Dendritic cell treated with granulocyte-macrophage colony-stimulating factor and Interleukin-4, amounts not matched to agents 40 ng/mL and 50 ng/mL, for 4 days (primary cell): Measurements from ENCODE around the gene TCP11X2.
"Not testable (repeated sequence)": the region's sequence is repeated elsewhere in the genome, so short reads cannot be mapped to it uniquely, and the experiment has no call there.

Experiments used
- H3K27ac Mint-ChIP-seq: one replicate; pipeline ENCODE4 v1.8.0; 2022; ENCODE audit warnings: mild to moderate bottlenecking, mixed read lengths
- H3K27me3 Mint-ChIP-seq: one replicate; pipeline ENCODE4 v1.8.0; 2022; ENCODE audit warnings: mild to moderate bottlenecking, mixed read lengths
- H3K36me3 Mint-ChIP-seq: one replicate; pipeline ENCODE4 v1.8.0; 2022; ENCODE audit warnings: low read depth, mixed read lengths
- H3K4me1 Mint-ChIP-seq: one replicate; pipeline ENCODE4 v1.8.0; 2022; ENCODE audit warnings: low read depth, mixed read lengths
- H3K4me3 Mint-ChIP-seq: one replicate; pipeline ENCODE4 v1.8.0; 2022; ENCODE audit warnings: mild to moderate bottlenecking, moderate library complexity, mixed read lengths
- H3K9me3 Mint-ChIP-seq: one replicate; pipeline ENCODE4 v1.8.0; 2022; ENCODE audit warnings: mixed read lengths
- intact Hi-C: fragments of 100-400 bp; cut with micrococcal nuclease; formaldehyde crosslinking; loops from one replicate; pipeline ENCODE4 v1.15.0; 2022

Gene TCP11X2

GRCh38 chrX:102471762-102472220 lies at the start of gene TCP11X2:
TSS of gene TCP11X2 (minus strand) at chrX:102471812.
- intact Hi-C loops, H3K27ac Mint-ChIP-seq, H3K36me3 Mint-ChIP-seq, H3K4me3 Mint-ChIP-seq, H3K9me3 Mint-ChIP-seq, H3K4me1 Mint-ChIP-seq, H3K27me3 Mint-ChIP-seq: not testable (repeated sequence)

GRCh38 chrX:102517326-102517725 lies 45.7 kb upstream of the TCP11X2 start:
- intact Hi-C loops = loop anchor here (10.0 kb wide), 1 partner anchor 347 kb away; no protein-coding TSS in a partner anchor

GRCh38 chrX:102515975-102516941 lies 44.6 kb upstream of the TCP11X2 start, which contains the start of gene TMSB15A:
TSS of gene TMSB15A (minus strand) at chrX:102516739.
- intact Hi-C loops = loop anchor here (10.0 kb wide), 1 partner anchor 349 kb away; no protein-coding TSS in a partner anchor
- Mint-ChIP-seq H3K36me3 (no peaks in the 10 kb centered on the region), H3K4me3 (peak within 1 kb of the TSS; percentile 75)

More at GRCh38 chrX:102517326-102517725, 45.7 kb upstream of the TCP11X2 start:
- Mint-ChIP-seq H3K9me3 (no peaks in the 10 kb centered on the region), H3K36me3 (no peaks in the 10 kb centered on the region), H3K4me3 (no peak overlapping the region), H3K27me3 (peaks cover 36% of the 10 kb centered on the region), H3K4me1 (peaks cover 5% of the 10 kb centered on the region), H3K27ac (no peak overlapping the region)

GRCh38 chrX:102514536-102514935 lies 42.9 kb upstream of the TCP11X2 start:
- Mint-ChIP-seq H3K27me3 (peaks cover 36% of the 10 kb centered on the region), H3K4me1 (peaks cover 5% of the 10 kb centered on the region), H3K4me3 (no peak overlapping the region), H3K27ac (no peak overlapping the region), H3K36me3 (no peaks in the 10 kb centered on the region), H3K9me3 (no peaks in the 10 kb centered on the region)
- intact Hi-C loops = loop anchor here (10.0 kb wide), 1 partner anchor 350 kb away; no protein-coding TSS in a partner anchor

More at GRCh38 chrX:102515975-102516941, 44.6 kb upstream of the TCP11X2 start, which contains the start of gene TMSB15A:
- Mint-ChIP-seq H3K27me3 (peaks cover 36% of the 10 kb centered on the region), H3K4me1 (peaks cover 5% of the 10 kb centered on the region), H3K9me3 (no peaks in the 10 kb centered on the region), H3K27ac (no peak within 1 kb of the TSS)

GRCh38 chrX:102498732-102499131 lies 27.1 kb upstream of the TCP11X2 start:
- H3K9me3 Mint-ChIP-seq = no peaks in the 10 kb centered on the region
- intact Hi-C loops = no loop called here
- H3K27me3 Mint-ChIP-seq = no peaks in the 10 kb centered on the region
- no peaks in the 10 kb centered on the region for H3K36me3 Mint-ChIP-seq
- H3K27ac Mint-ChIP-seq = no peak overlapping the region
- no peaks in the 10 kb centered on the region for H3K4me1 Mint-ChIP-seq
- no peak overlapping the region for H3K4me3 Mint-ChIP-seq

- Mint-ChIP-seq H3K4me1 (no peaks in the 10 kb centered on the region), H3K27me3 (no peaks in the 10 kb centered on the region), H3K9me3 (no peaks in the 10 kb centered on the region), H3K27ac (no peak overlapping the region), H3K36me3 (no peaks in the 10 kb centered on the region), H3K4me3 (no peak overlapping the region)
- intact Hi-C loops = no loop called here
Observed at GRCh38 chrX:102491766-102492165, 20.2 kb upstream of the TCP11X2 start.

- H3K9me3 Mint-ChIP-seq, H3K27ac Mint-ChIP-seq, intact Hi-C loops, H3K36me3 Mint-ChIP-seq, H3K27me3 Mint-ChIP-seq, H3K4me3 Mint-ChIP-seq, H3K4me1 Mint-ChIP-seq: not testable (repeated sequence)
Observed at GRCh38 chrX:102478765-102479164, 7.2 kb upstream of the TCP11X2 start.

- H3K27ac Mint-ChIP-seq, H3K27me3 Mint-ChIP-seq, H3K9me3 Mint-ChIP-seq, H3K4me1 Mint-ChIP-seq, H3K36me3 Mint-ChIP-seq, intact Hi-C loops, H3K4me3 Mint-ChIP-seq: not testable (repeated sequence)
Observed at GRCh38 chrX:102470215-102470614, 1.4 kb downstream of the TCP11X2 start.

GRCh38 chrX:102458615-102459014 lies 13.0 kb downstream of the TCP11X2 start:
- H3K4me3 Mint-ChIP-seq, H3K27me3 Mint-ChIP-seq, H3K9me3 Mint-ChIP-seq, H3K4me1 Mint-ChIP-seq, intact Hi-C loops, H3K27ac Mint-ChIP-seq, H3K36me3 Mint-ChIP-seq: not testable (repeated sequence)

GRCh38 chrX:102439908-102440307 lies 31.7 kb downstream of the TCP11X2 start, which contains the start of gene NXF2B:
TSS of gene NXF2B (minus strand) at chrX:102440008. CDS start at chrX:102380036, 59,972 bp downstream.
- H3K27ac Mint-ChIP-seq, intact Hi-C loops, H3K4me3 Mint-ChIP-seq, H3K9me3 Mint-ChIP-seq, H3K27me3 Mint-ChIP-seq, H3K4me1 Mint-ChIP-seq, H3K36me3 Mint-ChIP-seq: not testable (repeated sequence)

GRCh38 chrX:102414493-102414892 lies 57.1 kb downstream of the TCP11X2 start:
- H3K9me3 Mint-ChIP-seq, H3K27ac Mint-ChIP-seq, intact Hi-C loops, H3K27me3 Mint-ChIP-seq, H3K4me3 Mint-ChIP-seq, H3K4me1 Mint-ChIP-seq, H3K36me3 Mint-ChIP-seq: not testable (repeated sequence)
